PC-9 (cell line): Measurements from ENCODE around the gene RAB7A.

Experiments used
- EZH2 ChIP-seq: fragments of 200-600 bp; sonication (generic); IDR thresholded peaks from 2 replicates; pipeline ENCODE4 v1.8.0; 2017; ENCODE audit warnings: antibody characterized with exemption, low read depth
- TF ChIP-seq, protein P1 (sequence below): fragments of 200-600 bp; sonication (generic); conservative IDR thresholded peaks from 2 replicates; pipeline ENCODE4 v1.6.1; 2017; ENCODE audit warnings: mixed run types, antibody characterized with exemption, mild to moderate bottlenecking, moderate library complexity

DNA sequence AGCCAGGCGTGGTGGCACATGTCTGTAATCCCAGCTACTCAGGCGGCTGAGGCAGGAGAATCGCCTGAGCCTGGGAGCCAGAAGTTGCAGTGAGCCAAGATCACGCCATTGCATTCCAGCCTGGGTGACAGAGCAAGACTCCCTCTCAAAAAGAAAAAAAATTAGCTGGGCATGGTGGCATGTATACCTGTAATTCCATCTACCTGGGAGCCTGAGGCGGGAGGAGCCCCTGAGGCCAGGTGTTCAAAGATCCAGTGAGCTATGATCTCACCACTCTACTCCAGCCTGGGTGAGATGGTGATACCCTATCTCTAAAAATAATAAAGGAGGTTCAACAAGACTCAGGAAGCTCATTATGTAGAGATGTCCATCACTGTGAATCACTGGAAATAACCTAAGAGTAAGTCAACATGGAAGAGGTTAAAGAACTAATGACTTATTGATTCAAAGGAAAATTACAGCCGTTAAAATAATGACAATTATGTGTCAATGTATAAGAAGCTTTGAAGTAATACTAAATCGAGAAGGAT, 19.8 kb upstream of the RAB7A start:
- TF ChIP-seq, protein P1, sequence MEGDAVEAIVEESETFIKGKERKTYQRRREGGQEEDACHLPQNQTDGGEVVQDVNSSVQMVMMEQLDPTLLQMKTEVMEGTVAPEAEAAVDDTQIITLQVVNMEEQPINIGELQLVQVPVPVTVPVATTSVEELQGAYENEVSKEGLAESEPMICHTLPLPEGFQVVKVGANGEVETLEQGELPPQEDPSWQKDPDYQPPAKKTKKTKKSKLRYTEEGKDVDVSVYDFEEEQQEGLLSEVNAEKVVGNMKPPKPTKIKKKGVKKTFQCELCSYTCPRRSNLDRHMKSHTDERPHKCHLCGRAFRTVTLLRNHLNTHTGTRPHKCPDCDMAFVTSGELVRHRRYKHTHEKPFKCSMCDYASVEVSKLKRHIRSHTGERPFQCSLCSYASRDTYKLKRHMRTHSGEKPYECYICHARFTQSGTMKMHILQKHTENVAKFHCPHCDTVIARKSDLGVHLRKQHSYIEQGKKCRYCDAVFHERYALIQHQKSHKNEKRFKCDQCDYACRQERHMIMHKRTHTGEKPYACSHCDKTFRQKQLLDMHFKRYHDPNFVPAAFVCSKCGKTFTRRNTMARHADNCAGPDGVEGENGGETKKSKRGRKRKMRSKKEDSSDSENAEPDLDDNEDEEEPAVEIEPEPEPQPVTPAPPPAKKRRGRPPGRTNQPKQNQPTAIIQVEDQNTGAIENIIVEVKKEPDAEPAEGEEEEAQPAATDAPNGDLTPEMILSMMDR, result no peak
- no peak for TF ChIP-seq EZH2
